Ishikawa (cell line): ENCODE results near the gene ZCWPW1.

Experiments
- CEBPB ChIP-seq: IDR thresholded peaks from 2 replicates; pipeline ENCODE4 v1.6.1; 2012
- CREB1 ChIP-seq: IDR thresholded peaks from 2 replicates; pipeline ENCODE4 v1.6.1; 2012; ENCODE audit warnings: low read depth
- EGR1 ChIP-seq: IDR thresholded peaks from 2 replicates; pipeline ENCODE4 v1.6.1; 2012
- EP300 ChIP-seq: IDR thresholded peaks from 2 replicates; pipeline ENCODE4 v1.6.1; 2012; ENCODE audit warnings: borderline replicate concordance
- FOXM1 ChIP-seq: IDR thresholded peaks from 2 replicates; pipeline ENCODE4 v1.6.1; 2012; ENCODE audit warnings: low read depth, borderline replicate concordance
- MAX ChIP-seq: IDR thresholded peaks from 2 replicates; pipeline ENCODE4 v1.6.1; 2012
- NFIC ChIP-seq: IDR thresholded peaks from 2 replicates; pipeline ENCODE4 v1.6.1; 2012
- RAD21 ChIP-seq: IDR thresholded peaks from 2 replicates; pipeline ENCODE4 v1.6.1; 2012; ENCODE audit warnings: low read depth
- TAF1 ChIP-seq: IDR thresholded peaks from 2 replicates; pipeline ENCODE4 v1.6.1; 2012; ENCODE audit warnings: low read depth, mild to moderate bottlenecking
- TCF12 ChIP-seq: IDR thresholded peaks from 2 replicates; pipeline ENCODE4 v1.6.1; 2012; ENCODE audit warnings: low read depth
- TEAD4 ChIP-seq: IDR thresholded peaks from 2 replicates; pipeline ENCODE4 v1.6.1; 2012
- USF1 ChIP-seq: IDR thresholded peaks from 2 replicates; pipeline ENCODE4 v1.6.1; 2012
- YY1 ChIP-seq: IDR thresholded peaks from 2 replicates; pipeline ENCODE4 v1.6.1; 2012; ENCODE audit warnings: low read depth
- ZBTB7A ChIP-seq: IDR thresholded peaks from 2 replicates; pipeline ENCODE4 v1.6.1; 2012; ENCODE audit warnings: low read depth
- TF ChIP-seq, protein P1 (sequence below): IDR thresholded peaks from 2 replicates; pipeline ENCODE4 v1.6.1; 2012; ENCODE audit warnings: low read depth, mild to moderate bottlenecking

Gene ZCWPW1

DNA sequence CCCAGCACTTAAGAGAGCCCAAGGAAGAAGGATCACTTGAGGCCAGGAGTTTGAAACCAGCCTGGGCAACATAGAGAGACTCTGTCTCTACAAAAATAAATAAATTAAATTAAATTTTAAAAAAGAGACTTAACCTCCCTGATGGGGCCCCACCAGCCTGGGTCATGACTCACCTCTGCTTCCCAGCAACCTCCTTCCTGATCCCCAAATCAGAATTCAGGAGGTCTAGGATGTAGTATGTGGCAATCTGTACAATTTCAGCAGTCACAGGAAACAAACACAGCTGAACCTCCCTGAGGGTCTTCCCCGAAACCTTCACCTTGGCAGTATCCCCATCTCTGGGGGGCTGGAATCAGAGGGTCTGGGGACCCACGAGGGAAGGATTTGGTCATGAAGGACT is 17.5 kb upstream of the ZCWPW1 start:
- TF ChIP-seq EP300 (no peak), FOXM1 (no peak), TEAD4 (no peak), TAF1 (no peak), YY1 (no peak), NFIC (no peak), CEBPB (no peak), EGR1 (no peak), TCF12 (no peak)

DNA sequence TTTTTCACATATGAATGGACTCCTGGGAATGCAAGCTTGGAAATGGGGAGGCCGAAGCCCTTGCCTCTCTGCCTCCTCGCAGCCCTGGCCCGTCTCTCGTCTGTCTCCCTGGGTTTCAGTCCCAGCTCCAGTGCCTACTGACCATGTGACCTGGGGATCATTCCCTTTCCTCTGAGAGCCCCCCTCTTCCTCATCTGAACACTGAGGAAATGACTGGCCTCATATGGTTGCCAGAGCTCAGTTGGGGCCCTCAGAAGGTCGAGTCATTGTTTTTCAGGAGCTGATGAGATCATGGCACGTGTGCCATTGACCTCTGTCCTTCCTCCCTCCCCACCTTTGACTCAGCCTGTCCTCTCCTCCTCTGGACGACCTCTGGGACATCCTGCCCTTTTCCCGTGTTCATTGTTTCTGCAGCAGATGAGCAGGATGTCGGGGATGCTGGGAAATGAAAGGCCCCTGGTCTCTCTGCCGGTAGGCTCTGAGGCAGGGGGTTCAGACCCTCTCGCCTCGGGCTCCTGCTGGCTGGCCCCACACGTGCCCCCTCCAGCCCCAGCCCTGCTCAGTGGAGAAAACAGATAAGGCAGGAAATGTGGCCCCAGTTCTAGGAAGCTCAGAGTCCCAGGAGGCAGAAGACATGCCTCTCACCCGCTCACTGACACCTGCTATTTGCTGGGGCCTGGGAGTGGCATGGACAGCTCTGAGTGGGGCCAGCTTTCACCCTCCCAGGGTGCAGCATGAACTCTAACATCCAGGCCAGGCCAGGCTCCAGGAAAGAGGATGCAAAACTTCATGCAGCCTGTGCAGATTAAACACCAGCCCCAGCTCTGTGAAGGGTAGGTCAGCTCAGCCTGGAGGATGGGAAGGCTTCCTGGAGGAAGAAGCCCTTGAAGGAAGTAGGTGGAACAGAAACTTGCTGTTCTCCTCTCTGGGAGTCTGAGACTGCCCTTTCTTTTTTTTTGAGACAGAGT is 16.1 kb upstream of the ZCWPW1 start:
- no peak for TF ChIP-seq TCF12
- TF ChIP-seq, protein P1, sequence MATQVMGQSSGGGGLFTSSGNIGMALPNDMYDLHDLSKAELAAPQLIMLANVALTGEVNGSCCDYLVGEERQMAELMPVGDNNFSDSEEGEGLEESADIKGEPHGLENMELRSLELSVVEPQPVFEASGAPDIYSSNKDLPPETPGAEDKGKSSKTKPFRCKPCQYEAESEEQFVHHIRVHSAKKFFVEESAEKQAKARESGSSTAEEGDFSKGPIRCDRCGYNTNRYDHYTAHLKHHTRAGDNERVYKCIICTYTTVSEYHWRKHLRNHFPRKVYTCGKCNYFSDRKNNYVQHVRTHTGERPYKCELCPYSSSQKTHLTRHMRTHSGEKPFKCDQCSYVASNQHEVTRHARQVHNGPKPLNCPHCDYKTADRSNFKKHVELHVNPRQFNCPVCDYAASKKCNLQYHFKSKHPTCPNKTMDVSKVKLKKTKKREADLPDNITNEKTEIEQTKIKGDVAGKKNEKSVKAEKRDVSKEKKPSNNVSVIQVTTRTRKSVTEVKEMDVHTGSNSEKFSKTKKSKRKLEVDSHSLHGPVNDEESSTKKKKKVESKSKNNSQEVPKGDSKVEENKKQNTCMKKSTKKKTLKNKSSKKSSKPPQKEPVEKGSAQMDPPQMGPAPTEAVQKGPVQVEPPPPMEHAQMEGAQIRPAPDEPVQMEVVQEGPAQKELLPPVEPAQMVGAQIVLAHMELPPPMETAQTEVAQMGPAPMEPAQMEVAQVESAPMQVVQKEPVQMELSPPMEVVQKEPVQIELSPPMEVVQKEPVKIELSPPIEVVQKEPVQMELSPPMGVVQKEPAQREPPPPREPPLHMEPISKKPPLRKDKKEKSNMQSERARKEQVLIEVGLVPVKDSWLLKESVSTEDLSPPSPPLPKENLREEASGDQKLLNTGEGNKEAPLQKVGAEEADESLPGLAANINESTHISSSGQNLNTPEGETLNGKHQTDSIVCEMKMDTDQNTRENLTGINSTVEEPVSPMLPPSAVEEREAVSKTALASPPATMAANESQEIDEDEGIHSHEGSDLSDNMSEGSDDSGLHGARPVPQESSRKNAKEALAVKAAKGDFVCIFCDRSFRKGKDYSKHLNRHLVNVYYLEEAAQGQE = no peak
- TF ChIP-seq USF1 = 0 out of 2 replicates have a peak, but pooled peaks have one; percentile 12

- TF ChIP-seq YY1 (no peak), MAX (no peak), CREB1 (no peak), USF1 (no peak), FOXM1 (no peak), EGR1 (no peak), NFIC (no peak), ZBTB7A (no peak), TAF1 (no peak), RAD21 (no peak), TCF12 (no peak)
These were observed 14.8 kb upstream of the ZCWPW1 start for GRCh38 chr7:100443096-100443840.

GRCh38 chr7:100441641-100442535 is 13.4 kb upstream of the ZCWPW1 start:
- TF ChIP-seq, protein P1 = no peak
- TF ChIP-seq FOXM1 = no peak
- TF ChIP-seq ZBTB7A = no peak
- TF ChIP-seq CREB1 = no peak
- no peak for TF ChIP-seq EP300
- no peak for TF ChIP-seq EGR1
- no peak for TF ChIP-seq TEAD4
- no peak for TF ChIP-seq CEBPB
- no peak for TF ChIP-seq TCF12
- no peak for TF ChIP-seq NFIC
- no peak for TF ChIP-seq USF1
- TF ChIP-seq RAD21 = no peak
- no peak for TF ChIP-seq YY1
- no peak for TF ChIP-seq MAX
- TF ChIP-seq TAF1 = no peak
